Hematopoietic multipotent progenitor cell treated with erythropoietin and hydrocortisone succinate and interleukin-3 and kit ligand, for 6 days (in vitro differentiated cells): ENCODE data around the gene NSA2.

Experiments
- DNase-seq: peaks from one replicate; pipeline ENCODE4 v3.0.0-alpha.2; 2015

NSA2 gene

DNA sequence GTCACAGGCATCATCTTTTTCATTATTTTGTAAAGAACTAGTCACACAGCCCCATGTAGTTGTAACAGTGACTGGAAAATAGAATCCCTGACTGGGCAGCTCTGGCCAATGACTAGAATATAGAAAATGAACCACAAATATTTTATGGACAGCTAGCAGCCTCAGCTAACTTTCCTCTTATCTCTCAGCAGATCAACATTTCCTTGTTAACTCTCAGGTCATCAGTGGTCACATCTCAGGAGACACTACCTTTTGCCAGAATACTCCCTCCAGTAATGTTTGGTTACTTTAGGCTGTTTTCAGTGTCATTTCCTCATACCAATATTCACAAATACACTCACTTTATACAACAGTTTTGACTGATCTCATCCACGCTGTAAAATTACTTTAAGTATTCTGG, 55.2 kb downstream of the NSA2 start:
- DNase-seq, result no peak

DNA sequence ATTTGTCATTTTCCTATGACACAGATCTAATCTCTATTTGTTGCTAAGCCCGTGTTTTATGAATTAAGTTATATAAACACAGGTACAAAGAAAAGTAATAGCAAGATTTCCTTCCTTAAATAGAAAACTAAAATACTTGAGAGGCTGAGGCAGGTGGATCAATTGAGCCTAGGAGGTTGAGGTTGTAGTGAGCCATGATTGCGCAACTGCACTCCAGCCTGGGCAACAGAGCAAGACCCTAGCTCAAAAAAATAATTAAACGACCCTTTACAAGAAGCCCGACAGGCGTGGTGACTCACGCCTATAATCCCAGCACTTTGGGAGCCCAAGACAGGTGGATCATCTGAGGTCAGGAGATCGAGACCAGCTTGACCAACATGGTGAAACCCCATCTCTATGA, 62.4 kb downstream of the NSA2 start:
- no peak for DNase-seq
